HepG2 (cell line): Measurements from ENCODE around the gene NHSL1. TPM values are rescaled to one million over a fixed set of nuclear protein-coding genes. Genes with fewer than 3 reads are reported as not detected.

Experiments
- AGO1 ChIP-seq: fragments of 200-400 bp; formaldehyde crosslinking; IDR thresholded peaks from 2 replicates; pipeline ENCODE4 v1.6.1; 2017; ENCODE audit warnings: mild to moderate bottlenecking, low read depth, low read length, moderate library complexity; ENCODE audit not compliant: poor library complexity, severe bottlenecking
- ATAD3A ChIP-seq: sonication (generic); formaldehyde crosslinking; IDR thresholded peaks from 2 replicates; pipeline ENCODE4 v1.4.0; 2020; ENCODE audit warnings: missing genetic modification reagents
- CBX5 ChIP-seq: sonication (generic); formaldehyde crosslinking; IDR thresholded peaks from 2 replicates; pipeline ENCODE4 v1.4.0; 2020; ENCODE audit warnings: missing genetic modification reagents, borderline replicate concordance
- CERS6 ChIP-seq: sonication (generic); formaldehyde crosslinking; IDR thresholded peaks from 2 replicates; pipeline ENCODE4 v1.5.0; 2020; ENCODE audit warnings: missing genetic modification reagents
- DPF2 ChIP-seq: sonication (generic); formaldehyde crosslinking; IDR thresholded peaks from 2 replicates; pipeline ENCODE4 v1.4.0; 2020; ENCODE audit warnings: mild to moderate bottlenecking, low read depth, missing genetic modification reagents, borderline replicate concordance
- PHF20 ChIP-seq: sonication (generic); formaldehyde crosslinking; IDR thresholded peaks from 2 replicates; pipeline ENCODE4 v1.5.0; 2020; ENCODE audit warnings: mild to moderate bottlenecking, missing genetic modification reagents
- SAFB2 ChIP-seq: sonication (generic); formaldehyde crosslinking; IDR thresholded peaks from 2 replicates; pipeline ENCODE4 v1.5.1; 2020; ENCODE audit warnings: missing genetic modification reagents, low read depth, mild to moderate bottlenecking, borderline replicate concordance
- SMAD1 ChIP-seq: sonication (generic); formaldehyde crosslinking; IDR thresholded peaks from 2 replicates; pipeline ENCODE4 v1.4.0; 2020; ENCODE audit warnings: missing genetic modification reagents, low read depth, mild to moderate bottlenecking, borderline replicate concordance
- SMC3 ChIP-seq: IDR thresholded peaks from 2 replicates; pipeline ENCODE4 v1.6.1; 2011; ENCODE audit warnings: low read length, improper control_type of control experiment
- SNAI1 ChIP-seq: sonication (generic); formaldehyde crosslinking; IDR thresholded peaks from 2 replicates; pipeline ENCODE4 v1.5.0; 2020; ENCODE audit warnings: mild to moderate bottlenecking, missing genetic modification reagents, borderline replicate concordance
- ZMYM3 ChIP-seq: sonication (generic); formaldehyde crosslinking; IDR thresholded peaks from 2 replicates; pipeline ENCODE4 v1.5.1; 2020; ENCODE audit warnings: mild to moderate bottlenecking, missing genetic modification reagents
- ZNF121 ChIP-seq: sonication (generic); formaldehyde crosslinking; IDR thresholded peaks from 2 replicates; pipeline ENCODE4 v1.5.0; 2020; ENCODE audit warnings: mild to moderate bottlenecking, missing genetic modification reagents
- ZNF142 ChIP-seq: sonication (generic); formaldehyde crosslinking; IDR thresholded peaks from 2 replicates; pipeline ENCODE4 v1.4.0; 2020; ENCODE audit warnings: missing genetic modification reagents
- ZNF232 ChIP-seq: sonication (generic); formaldehyde crosslinking; IDR thresholded peaks from 2 replicates; pipeline ENCODE4 v1.4.0; 2020; ENCODE audit warnings: missing genetic modification reagents, borderline replicate concordance
- ZNF329 ChIP-seq: sonication (generic); formaldehyde crosslinking; IDR thresholded peaks from 2 replicates; pipeline ENCODE4 v1.9.0; 2021; ENCODE audit warnings: low read depth, mild to moderate bottlenecking, missing genetic modification reagents
- ZNF670 ChIP-seq: sonication (generic); formaldehyde crosslinking; IDR thresholded peaks from 2 replicates; pipeline ENCODE4 v1.8.0; 2022; ENCODE audit warnings: mild to moderate bottlenecking, missing genetic modification reagents, borderline replicate concordance
- ZNF724P ChIP-seq: sonication (generic); formaldehyde crosslinking; IDR thresholded peaks from 2 replicates; pipeline ENCODE4 v1.8.0; 2022; ENCODE audit warnings: missing genetic modification reagents, borderline replicate concordance
- ZNF816 ChIP-seq: sonication (generic); formaldehyde crosslinking; IDR thresholded peaks from 2 replicates; pipeline ENCODE4 v1.8.0; 2022; ENCODE audit warnings: missing genetic modification reagents, mild to moderate bottlenecking, borderline replicate concordance
- polyA plus RNA-seq, 8 experiments: library from polyadenylated mRNA; depleted of rRNA in 3 of 8; stranded (reverse) in 7 of 8; unstranded in 1 of 8; fragments of >200 nt; fragmentation: Illumina TruSeq in 4 of 8; extraction: Trizol in 4 of 8; gene quantifications; 2 replicates each; pipeline versions ENCODE4 v1.2.1 to v1.2.3, GENCODE V29; 2011 to 2016; ENCODE audit warnings: low read depth in 4 of 8, missing spikeins in 1 of 8, mixed read lengths in 1 of 8; ENCODE audit not compliant: insufficient read depth in 1 of 8
- total RNA-seq, 5 experiments: library from RNA; depleted of rRNA; stranded (reverse); fragments of >200 nt; fragmentation: Illumina TruSeq; extraction: Trizol; gene quantifications; 2 replicates each; pipeline ENCODE4 v1.2.3, GENCODE V29; 2016; ENCODE audit warnings: low read depth in 1 of 5
- TF ChIP-seq, protein P1 (sequence below): sonication (generic); formaldehyde crosslinking; IDR thresholded peaks from 2 replicates; pipeline ENCODE4 v1.5.1; 2020; ENCODE audit warnings: mild to moderate bottlenecking, missing genetic modification reagents, moderate library complexity
- TF ChIP-seq, protein P2 (sequence below): sonication (generic); formaldehyde crosslinking; IDR thresholded peaks from 2 replicates; pipeline ENCODE4 v1.4.0; 2020; ENCODE audit warnings: low read depth, mild to moderate bottlenecking, missing genetic modification reagents

Gene NHSL1
- total and polyA plus RNA-seq, 2 of the 13 experiments (the other 11 are each of a cell fraction or from before 2014, with no cell fraction given): 24.9 to 53.6 TPM

DNA sequence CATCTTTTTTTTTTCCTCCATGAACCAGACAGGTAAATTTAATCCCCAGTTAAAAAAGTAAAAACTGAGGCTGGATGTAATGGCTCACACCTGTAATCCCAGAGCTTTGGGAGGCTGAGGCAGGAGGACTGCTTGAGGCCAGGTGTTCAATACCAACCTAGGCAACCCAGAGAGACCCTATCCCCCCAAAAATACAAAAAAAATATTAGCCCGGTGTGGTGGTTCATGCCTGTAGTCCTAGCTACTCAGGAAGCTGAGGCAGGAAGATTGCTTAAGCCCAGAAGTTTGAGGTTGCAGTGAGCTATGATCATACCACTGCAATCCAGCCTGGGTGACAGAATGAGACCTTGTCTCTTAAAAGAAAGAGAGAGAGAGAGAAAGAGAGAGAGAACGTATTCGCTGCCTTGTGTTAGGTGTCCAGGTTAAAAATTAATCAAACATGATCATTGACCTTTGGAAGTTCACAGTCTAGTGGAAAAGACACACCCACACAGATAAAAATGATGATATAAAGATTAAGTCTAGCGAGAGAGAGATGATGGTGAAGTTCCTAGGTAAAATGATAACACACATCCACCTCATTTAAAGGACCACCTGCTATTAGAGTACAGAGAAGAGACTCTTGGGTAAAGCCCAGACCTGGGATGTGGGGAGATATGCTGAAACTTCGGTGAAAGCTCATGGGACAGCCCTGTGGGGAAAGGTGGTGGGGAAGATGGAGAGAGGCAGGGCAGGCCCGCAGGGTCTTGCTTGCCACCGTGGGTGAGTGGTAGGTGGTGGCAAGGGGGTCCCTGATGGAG is 4.8 kb upstream of the NHSL1 start (continued):
- no peak for TF ChIP-seq ZNF142 (CRISPR knock-in tag)
- TF ChIP-seq ZNF816: no peak
- TF ChIP-seq SNAI1: no peak
- TF ChIP-seq AGO1: no peak
- TF ChIP-seq ATAD3A (CRISPR knock-in tag): no peak
- peak; percentile 12; the same call in 1 of the 2 replicates for TF ChIP-seq SMC3
- TF ChIP-seq ZNF670 (CRISPR knock-in tag): peak; percentile 60; the same call in 1 of the 2 replicates
- TF ChIP-seq SMAD1: no peak
- TF ChIP-seq ZNF724P (CRISPR knock-in tag): no peak
- TF ChIP-seq SAFB2: no peak; the same call in 1 of the 2 replicates
- no peak for TF ChIP-seq ZNF121 (CRISPR knock-in tag)
- no peak for TF ChIP-seq ZNF329 (CRISPR knock-in tag)
- no peak for TF ChIP-seq PHF20 (CRISPR knock-in tag)
- TF ChIP-seq, protein P1, sequence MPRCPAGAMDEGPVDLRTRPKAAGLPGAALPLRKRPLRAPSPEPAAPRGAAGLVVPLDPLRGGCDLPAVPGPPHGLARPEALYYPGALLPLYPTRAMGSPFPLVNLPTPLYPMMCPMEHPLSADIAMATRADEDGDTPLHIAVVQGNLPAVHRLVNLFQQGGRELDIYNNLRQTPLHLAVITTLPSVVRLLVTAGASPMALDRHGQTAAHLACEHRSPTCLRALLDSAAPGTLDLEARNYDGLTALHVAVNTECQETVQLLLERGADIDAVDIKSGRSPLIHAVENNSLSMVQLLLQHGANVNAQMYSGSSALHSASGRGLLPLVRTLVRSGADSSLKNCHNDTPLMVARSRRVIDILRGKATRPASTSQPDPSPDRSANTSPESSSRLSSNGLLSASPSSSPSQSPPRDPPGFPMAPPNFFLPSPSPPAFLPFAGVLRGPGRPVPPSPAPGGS (CRISPR knock-in tag): no peak
- TF ChIP-seq, protein P2, sequence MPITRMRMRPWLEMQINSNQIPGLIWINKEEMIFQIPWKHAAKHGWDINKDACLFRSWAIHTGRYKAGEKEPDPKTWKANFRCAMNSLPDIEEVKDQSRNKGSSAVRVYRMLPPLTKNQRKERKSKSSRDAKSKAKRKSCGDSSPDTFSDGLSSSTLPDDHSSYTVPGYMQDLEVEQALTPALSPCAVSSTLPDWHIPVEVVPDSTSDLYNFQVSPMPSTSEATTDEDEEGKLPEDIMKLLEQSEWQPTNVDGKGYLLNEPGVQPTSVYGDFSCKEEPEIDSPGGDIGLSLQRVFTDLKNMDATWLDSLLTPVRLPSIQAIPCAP (CRISPR knock-in tag): no peak
- peak; percentile 77 for TF ChIP-seq ZMYM3 (CRISPR knock-in tag)
- peak; percentile 53; the same call in 1 of the 2 replicates for TF ChIP-seq CBX5 (CRISPR knock-in tag)
- no peak for TF ChIP-seq ZNF232 (CRISPR knock-in tag)
- no peak for TF ChIP-seq CERS6 (CRISPR knock-in tag)
- peak; percentile 94 for TF ChIP-seq DPF2
